Inflammatory macrophage (primary cell): ENCODE measurements around the gene ZFYVE28.

Experiments used
- DNase-seq, 2 donors: peaks; one replicate each; pipeline ENCODE4 v3.0.0-alpha.2; 2020 to 2022

ZFYVE28 gene

GRCh38 chr4:2411786-2412510 is 6.5 kb downstream of the ZFYVE28 start:
- no peak for DNase-seq

- DNase-seq: no peak
Observed at GRCh38 chr4:2409381-2409783, 9.1 kb downstream of the ZFYVE28 start.

GRCh38 chr4:2408976-2409375 is 9.5 kb downstream of the ZFYVE28 start:
- DNase-seq: no peak

- no peak for DNase-seq
Observed at GRCh38 chr4:2408401-2408958, 10.0 kb downstream of the ZFYVE28 start.

GRCh38 chr4:2407991-2408342 is 10.5 kb downstream of the ZFYVE28 start:
- DNase-seq: no peak

GRCh38 chr4:2406920-2407319 is 11.5 kb downstream of the ZFYVE28 start:
- DNase-seq: no peak

- no peak for DNase-seq
Observed at GRCh38 chr4:2406406-2406805, 12.0 kb downstream of the ZFYVE28 start.

GRCh38 chr4:2402941-2403340 is 15.5 kb downstream of the ZFYVE28 start:
- no peak for DNase-seq

GRCh38 chr4:2402048-2402842 is 16.2 kb downstream of the ZFYVE28 start:
- DNase-seq: peak; percentile 58 to 82

- DNase-seq: no peak
Observed at GRCh38 chr4:2401610-2401983, 16.8 kb downstream of the ZFYVE28 start.

GRCh38 chr4:2400841-2401609 is 17.4 kb downstream of the ZFYVE28 start:
- no peak for DNase-seq

GRCh38 chr4:2399631-2400190 is 18.7 kb downstream of the ZFYVE28 start:
- no peak for DNase-seq

GRCh38 chr4:2399216-2399615 is 19.2 kb downstream of the ZFYVE28 start:
- no peak for DNase-seq

GRCh38 chr4:2397596-2398379 is 20.7 kb downstream of the ZFYVE28 start:
- no peak for DNase-seq

- DNase-seq: no peak
Observed at GRCh38 chr4:2396781-2397368, 21.6 kb downstream of the ZFYVE28 start.

- DNase-seq: no peak
Observed at GRCh38 chr4:2395584-2395983, 22.9 kb downstream of the ZFYVE28 start.

GRCh38 chr4:2395038-2395437 is 23.4 kb downstream of the ZFYVE28 start:
- no peak for DNase-seq

- DNase-seq: no peak
Observed at GRCh38 chr4:2394528-2394927, 23.9 kb downstream of the ZFYVE28 start.

GRCh38 chr4:2393353-2394270 is 24.8 kb downstream of the ZFYVE28 start:
- DNase-seq: no peak

GRCh38 chr4:2390784-2391421 is 27.5 kb downstream of the ZFYVE28 start:
- DNase-seq: peak in 1 of 2 donors; percentile 28
